ENCODE data around the gene TSR1.

The TSR1 gene

GRCh38 chr17:2277429-2278170, 58.7 kb downstream of the TSR1 start:
- no peak for DNase-seq

- DNase-seq = no peak
These were observed 60.5 kb downstream of the TSR1 start for GRCh38 chr17:2275722-2276121.

GRCh38 chr17:2274414-2274813, 61.8 kb downstream of the TSR1 start:
- DNase-seq = no peak

Measured in SIG-M5 (cell line).